ENCODE data around the gene NDC1. TPM values are rescaled to one million over a fixed set of nuclear protein-coding genes. Genes with fewer than 3 reads are reported as not detected.
A peak's percentile ranks its signal among the peaks of the same experiment; 100 is the strongest.

The NDC1 gene
- polyA plus RNA-seq, 1 donor (not counting 4 experiments of a cell fraction or from before 2014, with no cell fraction given): 36.1 TPM

GRCh38 chr1:53739109-53739681 lies 98.9 kb downstream of the NDC1 start, which contains the start of gene GLIS1:
TSS of gene GLIS1 (minus strand) at chr1:53739164. CDS start at chr1:53738064, 1,100 bp downstream.
- dilution Hi-C loops (cut with MboI; ENCODE audit: extremely low pct_ligation_motif_present, low sequenced_read_pairs): no loop called here

GRCh38 chr1:53738205-53739108 lies 99.6 kb downstream of the NDC1 start:
- H3K9me3 ChIP-seq (ENCODE audit: control insufficient read depth, low read depth, low read length): no peaks in the 10 kb centered on the region
- no peak for FAIRE-seq
- peak overlapping the region; percentile 75 for H2AFZ ChIP-seq (ENCODE audit: control insufficient read depth, low read length)

More at GRCh38 chr1:53739109-53739681, 98.9 kb downstream of the NDC1 start, which contains the start of gene GLIS1:
- no peak for FAIRE-seq
- Histone ChIP-seq H3K4me2 (ENCODE audit: control insufficient read depth, extremely low read depth, insufficient read depth, low read depth, low read length) (peak within 1 kb of the TSS; percentile 78), H3K79me2 (ENCODE audit: control insufficient read depth, insufficient read depth, low read length) (no peaks in the 10 kb centered on the region), H3K4me3 (ENCODE audit: control insufficient read depth in 2 of 3, extremely low read depth in 1 of 3, insufficient read depth in 2 of 3, low read depth in 1 of 3, low read length in 3 of 3) (peak within 1 kb of the TSS; percentile 45 to 66 (median 55)), H3K9me1 (ENCODE audit: control insufficient read depth, extremely low read depth, insufficient read depth, low read length) (no peaks in the 10 kb centered on the region), H3K27ac (ENCODE audit: control insufficient read depth, insufficient read depth, low read length) (no peak within 1 kb of the TSS), H4K20me1 (ENCODE audit: control insufficient read depth, extremely low read depth, insufficient read depth, low read length) (no peaks in the 10 kb centered on the region), H2AFZ (ENCODE audit: control insufficient read depth, low read length) (peak within 1 kb of the TSS; percentile 75), H3K36me3 (ENCODE audit: control insufficient read depth in 2 of 2, extremely low read depth in 1 of 2, insufficient read depth in 2 of 2, low read length in 2 of 2) (no peaks in the 10 kb centered on the region), H3K9ac (ENCODE audit: control insufficient read depth, extremely low read depth, insufficient read depth, low read length) (no peak within 1 kb of the TSS), H3K27me3 (ENCODE audit: control insufficient read depth, extremely low read depth, insufficient read depth, low read length) (peaks cover 58% of the 10 kb centered on the region), H3K4me1 (ENCODE audit: control insufficient read depth, extremely low read depth, insufficient read depth, low read length) (peaks cover 3% of the 10 kb centered on the region), H3K9me3 (ENCODE audit: control insufficient read depth, low read depth, low read length) (no peaks in the 10 kb centered on the region)
- TF ChIP-seq CTCF (optimal IDR thresholded peaks at IDR 0.05 in 1 of 3, IDR thresholded peaks at IDR 0.05 in 1 of 3, conservative IDR thresholded peaks at IDR 0.05 in 1 of 3; ENCODE audit: extremely low read depth in 1 of 3, insufficient read depth in 2 of 3, low read length in 3 of 3) (no peak), EZH2 (IDR thresholded peaks at IDR 0.05; ENCODE audit: low read length) (no peak)
- DNase-seq (ENCODE audit: low read depth, low spot score): no peak

More at GRCh38 chr1:53738205-53739108, 99.6 kb downstream of the NDC1 start:
- Histone ChIP-seq H3K27ac (ENCODE audit: control insufficient read depth, insufficient read depth, low read length) (no peak overlapping the region), H3K27me3 (ENCODE audit: control insufficient read depth, extremely low read depth, insufficient read depth, low read length) (peaks cover 58% of the 10 kb centered on the region), H3K79me2 (ENCODE audit: control insufficient read depth, insufficient read depth, low read length) (no peaks in the 10 kb centered on the region), H3K4me2 (ENCODE audit: control insufficient read depth, extremely low read depth, insufficient read depth, low read depth, low read length) (peak overlapping the region; percentile 78), H3K4me1 (ENCODE audit: control insufficient read depth, extremely low read depth, insufficient read depth, low read length) (peaks cover 3% of the 10 kb centered on the region), H3K9ac (ENCODE audit: control insufficient read depth, extremely low read depth, insufficient read depth, low read length) (no peak overlapping the region), H4K20me1 (ENCODE audit: control insufficient read depth, extremely low read depth, insufficient read depth, low read length) (no peaks in the 10 kb centered on the region), H3K9me1 (ENCODE audit: control insufficient read depth, extremely low read depth, insufficient read depth, low read length) (no peaks in the 10 kb centered on the region), H3K36me3 (ENCODE audit: control insufficient read depth in 2 of 2, extremely low read depth in 1 of 2, insufficient read depth in 2 of 2, low read length in 2 of 2) (no peaks in the 10 kb centered on the region), H3K4me3 (ENCODE audit: control insufficient read depth in 2 of 3, extremely low read depth in 1 of 3, insufficient read depth in 2 of 3, low read depth in 1 of 3, low read length in 3 of 3) (peak overlapping the region; percentile 45 to 66 (median 55))
- no peak for DNase-seq (ENCODE audit: low read depth, low spot score)
- no peak for TF ChIP-seq CTCF (optimal IDR thresholded peaks at IDR 0.05 in 1 of 3, IDR thresholded peaks at IDR 0.05 in 1 of 3, conservative IDR thresholded peaks at IDR 0.05 in 1 of 3; ENCODE audit: extremely low read depth in 1 of 3, insufficient read depth in 2 of 3, low read length in 3 of 3)
- TF ChIP-seq EZH2 (IDR thresholded peaks at IDR 0.05; ENCODE audit: low read length): peak; percentile 96
- dilution Hi-C loops (cut with MboI; ENCODE audit: extremely low pct_ligation_motif_present, low sequenced_read_pairs): no loop called here
